Astrocyte (in vitro differentiated cells and primary cell): ENCODE data around the gene LTBP2.

Experiments used
- CTCF ChIP-seq: IDR thresholded peaks from 2 replicates; pipeline ENCODE4 v1.5.1; 2011; ENCODE audit warnings: low read depth, mild to moderate bottlenecking, inconsistent platforms, low read length, moderate library complexity; ENCODE audit not compliant: insufficient read depth
- EZH2 ChIP-seq: IDR thresholded peaks from 2 replicates; pipeline ENCODE4 v1.6.1; 2012; ENCODE audit warnings: mild to moderate bottlenecking, low read length, inconsistent platforms; ENCODE audit not compliant: insufficient read depth

- no peak for TF ChIP-seq CTCF
- TF ChIP-seq EZH2 = no peak
Observed at GRCh38 chr14:74503291-74503937, 108.6 kb downstream of the LTBP2 start.
